ENCODE results near the gene IL1RAPL2.
"Not testable (repeated sequence)": the region's sequence is repeated elsewhere in the genome, so short reads cannot be mapped to it uniquely, and the experiment has no call there.

The IL1RAPL2 gene

GRCh38 chrX:104913348-104913747, 347.3 kb downstream of the IL1RAPL2 start:
- Histone ChIP-seq H3F3A (ENCODE audit: control insufficient read depth, insufficient read depth) (no peaks in the 10 kb centered on the region), H4K20me1 (ENCODE audit: control insufficient read depth, insufficient read depth, low read depth, low read length) (no peaks in the 10 kb centered on the region), H3K27me3 (ENCODE audit: control insufficient read depth, low read length) (no peaks in the 10 kb centered on the region), H3K9me3 (ENCODE audit: control insufficient read depth, insufficient read depth, low read length) (no peaks in the 10 kb centered on the region), H3K4me1 (ENCODE audit: control insufficient read depth, low read length) (no peaks in the 10 kb centered on the region), H3K4me2 (ENCODE audit: low read length) (no peak overlapping the region), H3K79me2 (ENCODE audit: control insufficient read depth, low read length) (no peaks in the 10 kb centered on the region), H3K36me3 (ENCODE audit: control insufficient read depth, low read length) (no peaks in the 10 kb centered on the region), H3K27ac (ENCODE audit: low read depth, low read length) (no peak overlapping the region), H3K9me2 (replicated peaks; ENCODE audit: control insufficient read depth, low read length) (no peaks in the 10 kb centered on the region), H3K4me3 (ENCODE audit: low read length) (no peak overlapping the region)
- no peak for TF ChIP-seq EZH2phosphoT487 (IDR thresholded peaks at IDR 0.05; ENCODE audit: borderline replicate concordance, low read length)
- TF ChIP-seq, protein P1, sequence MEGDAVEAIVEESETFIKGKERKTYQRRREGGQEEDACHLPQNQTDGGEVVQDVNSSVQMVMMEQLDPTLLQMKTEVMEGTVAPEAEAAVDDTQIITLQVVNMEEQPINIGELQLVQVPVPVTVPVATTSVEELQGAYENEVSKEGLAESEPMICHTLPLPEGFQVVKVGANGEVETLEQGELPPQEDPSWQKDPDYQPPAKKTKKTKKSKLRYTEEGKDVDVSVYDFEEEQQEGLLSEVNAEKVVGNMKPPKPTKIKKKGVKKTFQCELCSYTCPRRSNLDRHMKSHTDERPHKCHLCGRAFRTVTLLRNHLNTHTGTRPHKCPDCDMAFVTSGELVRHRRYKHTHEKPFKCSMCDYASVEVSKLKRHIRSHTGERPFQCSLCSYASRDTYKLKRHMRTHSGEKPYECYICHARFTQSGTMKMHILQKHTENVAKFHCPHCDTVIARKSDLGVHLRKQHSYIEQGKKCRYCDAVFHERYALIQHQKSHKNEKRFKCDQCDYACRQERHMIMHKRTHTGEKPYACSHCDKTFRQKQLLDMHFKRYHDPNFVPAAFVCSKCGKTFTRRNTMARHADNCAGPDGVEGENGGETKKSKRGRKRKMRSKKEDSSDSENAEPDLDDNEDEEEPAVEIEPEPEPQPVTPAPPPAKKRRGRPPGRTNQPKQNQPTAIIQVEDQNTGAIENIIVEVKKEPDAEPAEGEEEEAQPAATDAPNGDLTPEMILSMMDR (IDR thresholded peaks at IDR 0.05; ENCODE audit: low read depth, low read length, poor library complexity, severe bottlenecking), result no peak

DNA sequence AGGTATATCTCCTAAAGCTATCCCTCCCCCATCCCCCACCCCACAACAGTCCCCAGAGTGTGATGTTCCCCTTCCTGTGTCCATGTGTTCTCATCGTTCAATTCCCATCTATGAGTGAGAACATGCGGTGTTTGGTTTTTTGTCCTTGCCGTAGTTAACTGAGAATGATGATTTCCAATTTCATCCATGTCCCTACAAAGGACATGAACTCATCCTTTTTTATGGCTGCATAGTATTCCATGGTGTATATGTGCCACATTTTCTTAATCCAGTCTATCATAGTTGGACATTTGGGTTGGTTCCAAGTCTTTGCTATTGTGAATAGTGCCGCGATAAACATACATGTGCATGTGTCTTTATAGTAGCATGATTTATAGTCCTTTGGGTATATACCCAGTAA, 348.7 kb downstream of the IL1RAPL2 start:
- H3K9me2 ChIP-seq (replicated peaks; ENCODE audit: control insufficient read depth, low read length); H3K27ac ChIP-seq (ENCODE audit: low read depth, low read length); H4K20me1 ChIP-seq (ENCODE audit: control insufficient read depth, insufficient read depth, low read depth, low read length); H3K4me1 ChIP-seq (ENCODE audit: control insufficient read depth, low read length); H3K9me3 ChIP-seq (ENCODE audit: control insufficient read depth, insufficient read depth, low read length); H3F3A ChIP-seq (ENCODE audit: control insufficient read depth, insufficient read depth); H3K79me2 ChIP-seq (ENCODE audit: control insufficient read depth, low read length); H3K4me3 ChIP-seq (ENCODE audit: low read length); H3K27me3 ChIP-seq (ENCODE audit: control insufficient read depth, low read length); H3K36me3 ChIP-seq (ENCODE audit: control insufficient read depth, low read length); H3K4me2 ChIP-seq (ENCODE audit: low read length): not testable (repeated sequence)

DNA sequence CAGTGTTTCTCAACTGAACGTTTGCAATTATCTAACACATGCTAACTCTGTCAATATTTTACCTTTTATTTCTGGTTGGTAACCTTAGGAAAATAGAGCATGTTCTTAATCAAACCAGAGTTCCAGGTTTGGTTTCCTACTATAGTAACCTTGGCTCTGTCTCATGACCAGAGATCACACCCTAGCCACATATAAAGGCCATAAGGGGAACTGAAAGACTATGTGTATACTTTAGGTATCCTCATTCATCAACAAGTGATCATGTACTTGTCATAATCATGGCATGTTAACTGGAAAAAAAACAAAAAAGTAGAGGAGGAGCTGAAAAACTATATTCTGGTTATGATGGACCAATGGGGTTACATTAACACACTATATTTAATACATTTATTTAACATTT, 352.1 kb downstream of the IL1RAPL2 start:
- Histone ChIP-seq H3K79me2 (ENCODE audit: control insufficient read depth, low read length) (no peaks in the 10 kb centered on the region), H3K4me1 (ENCODE audit: control insufficient read depth, low read length) (no peaks in the 10 kb centered on the region), H3F3A (ENCODE audit: control insufficient read depth, insufficient read depth) (no peaks in the 10 kb centered on the region), H3K4me2 (ENCODE audit: low read length) (no peak overlapping the region), H3K4me3 (ENCODE audit: low read length) (no peak overlapping the region), H3K27me3 (ENCODE audit: control insufficient read depth, low read length) (no peaks in the 10 kb centered on the region), H3K27ac (ENCODE audit: low read depth, low read length) (no peak overlapping the region), H3K36me3 (ENCODE audit: control insufficient read depth, low read length) (no peaks in the 10 kb centered on the region), H4K20me1 (ENCODE audit: control insufficient read depth, insufficient read depth, low read depth, low read length) (no peaks in the 10 kb centered on the region), H3K9me3 (ENCODE audit: control insufficient read depth, insufficient read depth, low read length) (no peaks in the 10 kb centered on the region), H3K9me2 (replicated peaks; ENCODE audit: control insufficient read depth, low read length) (no peaks in the 10 kb centered on the region)
- TF ChIP-seq, protein P1 (IDR thresholded peaks at IDR 0.05; ENCODE audit: low read depth, low read length, poor library complexity, severe bottlenecking), result no peak
- TF ChIP-seq EZH2phosphoT487 (IDR thresholded peaks at IDR 0.05; ENCODE audit: borderline replicate concordance, low read length), result no peak

- Histone ChIP-seq H3K9me2 (replicated peaks; ENCODE audit: control insufficient read depth, low read length) (no peaks in the 10 kb centered on the region), H3K4me1 (ENCODE audit: control insufficient read depth, low read length) (no peaks in the 10 kb centered on the region), H3K79me2 (ENCODE audit: control insufficient read depth, low read length) (no peaks in the 10 kb centered on the region), H3K9me3 (ENCODE audit: control insufficient read depth, insufficient read depth, low read length) (no peaks in the 10 kb centered on the region), H3K27ac (ENCODE audit: low read depth, low read length) (no peak overlapping the region), H3K4me3 (ENCODE audit: low read length) (no peak overlapping the region), H3F3A (ENCODE audit: control insufficient read depth, insufficient read depth) (no peaks in the 10 kb centered on the region), H3K36me3 (ENCODE audit: control insufficient read depth, low read length) (no peaks in the 10 kb centered on the region), H3K4me2 (ENCODE audit: low read length) (no peak overlapping the region), H3K27me3 (ENCODE audit: control insufficient read depth, low read length) (no peaks in the 10 kb centered on the region), H4K20me1 (ENCODE audit: control insufficient read depth, insufficient read depth, low read depth, low read length) (no peaks in the 10 kb centered on the region)
- TF ChIP-seq EZH2phosphoT487 (IDR thresholded peaks at IDR 0.05; ENCODE audit: borderline replicate concordance, low read length), result no peak
These were observed 355.7 kb downstream of the IL1RAPL2 start for GRCh38 chrX:104921584-104922205.

All from DOHH2 (cell line).